Liver (tissue), 3 donors: ENCODE data around the gene RFT1.

Experiments used
- CTCF ChIP-seq: fragments of 150-350 bp; IDR thresholded peaks from 2 replicates; pipeline ENCODE4 v1.5.1; 2017; ENCODE audit warnings: improper control_type of control experiment, low read depth, low read length; ENCODE audit not compliant: missing input control
- EGR1 ChIP-seq, 2 donors: IDR thresholded peaks; 2 replicates each; pipeline ENCODE4 v1.6.1; 2016 to 2018; ENCODE audit warnings: antibody characterized with exemption in 2 of 2, low read depth in 2 of 2
- GABPA ChIP-seq, 2 donors: IDR thresholded peaks in 1 of 2; conservative IDR thresholded peaks in 1 of 2; 2 replicates each; pipeline ENCODE4 v1.6.1; 2016; ENCODE audit warnings: antibody characterized with exemption in 2 of 2, mild to moderate bottlenecking in 1 of 2, moderate library complexity in 1 of 2
- HNF4G ChIP-seq: IDR thresholded peaks from 2 replicates; pipeline ENCODE4 v1.6.1; 2016; ENCODE audit warnings: antibody characterized with exemption
- JUND ChIP-seq, 2 donors: IDR thresholded peaks; 2 replicates each; pipeline ENCODE4 v1.6.1; 2016; ENCODE audit warnings: antibody characterized with exemption in 2 of 2
- RAD21 ChIP-seq, 2 donors: IDR thresholded peaks; 2 replicates each; pipeline ENCODE4 v1.6.1; 2016; ENCODE audit warnings: antibody characterized with exemption in 2 of 2, mild to moderate bottlenecking in 2 of 2
- SP1 ChIP-seq: IDR thresholded peaks from 2 replicates; pipeline ENCODE4 v1.6.1; 2018; ENCODE audit warnings: antibody characterized with exemption, mild to moderate bottlenecking
- TAF1 ChIP-seq: conservative IDR thresholded peaks from 2 replicates; pipeline ENCODE4 v1.6.1; 2016; ENCODE audit warnings: antibody characterized with exemption, mild to moderate bottlenecking
- YY1 ChIP-seq: IDR thresholded peaks from 2 replicates; pipeline ENCODE4 v1.6.1; 2016; ENCODE audit warnings: antibody characterized with exemption, mild to moderate bottlenecking
- ZBTB33 ChIP-seq: IDR thresholded peaks from 2 replicates; pipeline ENCODE4 v1.6.1; 2016; ENCODE audit warnings: antibody characterized with exemption
- donor health status: healthy.
- donor health status: healthy.

GRCh38 chr3:53056442-53056841 is 73.8 kb downstream of the RFT1 start:
- peak; percentile 33 for TF ChIP-seq CTCF
- no peak for TF ChIP-seq YY1
- TF ChIP-seq SP1: no peak
- TF ChIP-seq TAF1: no peak
- TF ChIP-seq RAD21 (IDR thresholded peaks at IDR 0.05): peak; percentile 22 to 75
- no peak for TF ChIP-seq JUND (IDR thresholded peaks at IDR 0.05)
- no peak for TF ChIP-seq EGR1 (IDR thresholded peaks at IDR 0.05; ENCODE audit: low read depth in 2 of 2)
- no peak for TF ChIP-seq ZBTB33
- TF ChIP-seq HNF4G: no peak
- TF ChIP-seq GABPA (IDR thresholded peaks at IDR 0.05 in 1 of 2, conservative IDR thresholded peaks at IDR 0.05 in 1 of 2): no peak
